ENCODE measurements around the gene PPP2R2B. TPM values are rescaled to one million over a fixed set of nuclear protein-coding genes. Genes with fewer than 3 reads are reported as not detected.

The PPP2R2B gene
- polyA plus RNA-seq, 1 donor (not counting 4 experiments of a cell fraction or from before 2014, with no cell fraction given), result 0.33 TPM

- no peaks in the 10 kb centered on the region for H3K9me3 ChIP-seq (ENCODE audit: control insufficient read depth, low read depth, low read length)
- TF ChIP-seq CTCF (optimal IDR thresholded peaks at IDR 0.05 in 1 of 3, IDR thresholded peaks at IDR 0.05 in 1 of 3, conservative IDR thresholded peaks at IDR 0.05 in 1 of 3; ENCODE audit: extremely low read depth in 1 of 3, insufficient read depth in 2 of 3, low read length in 3 of 3), result no peak
- TF ChIP-seq EZH2 (IDR thresholded peaks at IDR 0.05; ENCODE audit: low read length), result no peak
- H3K4me2 ChIP-seq (ENCODE audit: control insufficient read depth, extremely low read depth, insufficient read depth, low read depth, low read length), result no peak overlapping the region
- no peak for FAIRE-seq
- H3K27me3 ChIP-seq (ENCODE audit: control insufficient read depth, extremely low read depth, insufficient read depth, low read length), result no peaks in the 10 kb centered on the region
- dilution Hi-C loops (cut with MboI; ENCODE audit: extremely low pct_ligation_motif_present, low sequenced_read_pairs), result no loop called here
- no peak overlapping the region for H3K9ac ChIP-seq (ENCODE audit: control insufficient read depth, extremely low read depth, insufficient read depth, low read length)
- H3K4me1 ChIP-seq (ENCODE audit: control insufficient read depth, extremely low read depth, insufficient read depth, low read length), result peaks cover 12% of the 10 kb centered on the region
- H3K36me3 ChIP-seq (ENCODE audit: control insufficient read depth in 2 of 2, extremely low read depth in 1 of 2, insufficient read depth in 2 of 2, low read length in 2 of 2), result no peaks in the 10 kb centered on the region
- DNase-seq (ENCODE audit: low read depth, low spot score), result no peak
- no peak overlapping the region for H3K27ac ChIP-seq (ENCODE audit: control insufficient read depth, insufficient read depth, low read length)
- H3K79me2 ChIP-seq (ENCODE audit: control insufficient read depth, insufficient read depth, low read length), result no peaks in the 10 kb centered on the region
- no peak overlapping the region for H3K4me3 ChIP-seq (ENCODE audit: control insufficient read depth in 2 of 3, extremely low read depth in 1 of 3, insufficient read depth in 2 of 3, low read depth in 1 of 3, low read length in 3 of 3)
- no peaks in the 10 kb centered on the region for H4K20me1 ChIP-seq (ENCODE audit: control insufficient read depth, extremely low read depth, insufficient read depth, low read length)
- H2AFZ ChIP-seq (ENCODE audit: control insufficient read depth, low read length), result no peak overlapping the region
- no peaks in the 10 kb centered on the region for H3K9me1 ChIP-seq (ENCODE audit: control insufficient read depth, extremely low read depth, insufficient read depth, low read length)
Observed at GRCh38 chr5:146717951-146718350, 160.6 kb downstream of the PPP2R2B start.

- no peaks in the 10 kb centered on the region for H3K36me3 ChIP-seq (ENCODE audit: control insufficient read depth in 2 of 2, extremely low read depth in 1 of 2, insufficient read depth in 2 of 2, low read length in 2 of 2)
- H3K9me3 ChIP-seq (ENCODE audit: control insufficient read depth, low read depth, low read length), result no peaks in the 10 kb centered on the region
- no peak for TF ChIP-seq CTCF (optimal IDR thresholded peaks at IDR 0.05 in 1 of 3, IDR thresholded peaks at IDR 0.05 in 1 of 3, conservative IDR thresholded peaks at IDR 0.05 in 1 of 3; ENCODE audit: extremely low read depth in 1 of 3, insufficient read depth in 2 of 3, low read length in 3 of 3)
- no peak for TF ChIP-seq EZH2 (IDR thresholded peaks at IDR 0.05; ENCODE audit: low read length)
- no peak overlapping the region for H3K9ac ChIP-seq (ENCODE audit: control insufficient read depth, extremely low read depth, insufficient read depth, low read length)
- H3K79me2 ChIP-seq (ENCODE audit: control insufficient read depth, insufficient read depth, low read length), result no peaks in the 10 kb centered on the region
- no peaks in the 10 kb centered on the region for H4K20me1 ChIP-seq (ENCODE audit: control insufficient read depth, extremely low read depth, insufficient read depth, low read length)
- FAIRE-seq, result no peak
- H3K4me2 ChIP-seq (ENCODE audit: control insufficient read depth, extremely low read depth, insufficient read depth, low read depth, low read length), result no peak overlapping the region
- H3K9me1 ChIP-seq (ENCODE audit: control insufficient read depth, extremely low read depth, insufficient read depth, low read length), result no peaks in the 10 kb centered on the region
- H3K27ac ChIP-seq (ENCODE audit: control insufficient read depth, insufficient read depth, low read length), result no peak overlapping the region
- H3K4me1 ChIP-seq (ENCODE audit: control insufficient read depth, extremely low read depth, insufficient read depth, low read length), result peaks cover 12% of the 10 kb centered on the region
- dilution Hi-C loops (cut with MboI; ENCODE audit: extremely low pct_ligation_motif_present, low sequenced_read_pairs), result no loop called here
- DNase-seq (ENCODE audit: low read depth, low spot score), result no peak
- no peak overlapping the region for H3K4me3 ChIP-seq (ENCODE audit: control insufficient read depth in 2 of 3, extremely low read depth in 1 of 3, insufficient read depth in 2 of 3, low read depth in 1 of 3, low read length in 3 of 3)
- no peak overlapping the region for H2AFZ ChIP-seq (ENCODE audit: control insufficient read depth, low read length)
- no peaks in the 10 kb centered on the region for H3K27me3 ChIP-seq (ENCODE audit: control insufficient read depth, extremely low read depth, insufficient read depth, low read length)
Observed at GRCh38 chr5:146716636-146717035, 161.9 kb downstream of the PPP2R2B start.
